ENCODE results near the gene PPARG.

- no peak for TF ChIP-seq CTCF (IDR thresholded peaks at IDR 0.05; ENCODE audit: low read depth, low read length, poor library complexity, severe bottlenecking)
- no peak for TF ChIP-seq EZH2phosphoT487 (IDR thresholded peaks at IDR 0.05; ENCODE audit: borderline replicate concordance, low read length)
These were observed 167.6 kb downstream of the PPARG start for GRCh38 chr3:12456441-12456840.

Data from DOHH2 (cell line).